HCT116 (cell line): Measurements from ENCODE around the gene SLC25A20. TPM values are rescaled to one million over a fixed set of nuclear protein-coding genes. Genes with fewer than 3 reads are reported as not detected.
A peak's percentile ranks its signal among the peaks of the same experiment; 100 is the strongest.

ENCODE experiments used
- ATAC-seq: fragments of 200-7000 bp; cut with Tn5 transposase; 2 replicates; pipeline ENCODE4 v1.9.1; 2020; ENCODE audit warnings: mild to moderate bottlenecking, moderate library complexity
- BruUV-seq: library from RNA; stranded (reverse); fragments of 400-500 nt; replicated peaks from 2 replicates; lab custom pipeline; 2021; lab: Mats Ljungman, UMichigan
- CTCF ChIA-PET: fragments of 300-600 bp; sonication (Branson Sonifier 250); formaldehyde crosslinking; loops from one replicate; lab custom pipeline; 2021; ENCODE audit warnings: antibody characterized with exemption; lab: Charles Lee
- POLR2A ChIA-PET: fragments of 300-600, 350-600 bp; sonication (Branson Sonifier 250); formaldehyde crosslinking; loops from one replicate; lab custom pipeline; 2021; ENCODE audit warnings: antibody characterized with exemption; lab: Charles Lee
- RAD21 ChIA-PET, 2 experiments: fragments of 300-600 bp; sonication (Branson Sonifier 250); formaldehyde crosslinking; loops; one replicate each; lab custom pipeline; 2023; ENCODE audit warnings: low total read pairs in 2 of 2; ENCODE audit not compliant: uncharacterized antibody in 2 of 2, unreplicated experiment in 2 of 2, low non-redundant PET in 1 of 2; lab: Charles Lee
- DNase-seq: peaks from one replicate; pipeline ENCODE4 v3.0.0-alpha.2; 2010; ENCODE audit warnings: low read depth, low spot score
- H2AFZ ChIP-seq: fragments of 200-600 bp; shearing (Covaris generic), sonication (generic); 2 replicates; pipeline ENCODE4 v1.6.1; 2017; ENCODE audit warnings: low read depth, mixed run types, mixed read lengths, antibody characterized with exemption, low read length; ENCODE audit not compliant: poor library complexity, severe bottlenecking
- H3K27ac ChIP-seq: 2 replicates; pipeline ENCODE4 v1.5.1; 2012; ENCODE audit warnings: low read depth, low read length
- H3K27me3 ChIP-seq: fragments of 200-600 bp; sonication (generic); 2 replicates; pipeline ENCODE4 v1.6.1; 2016; ENCODE audit warnings: mixed run types, low read length, mixed read lengths; ENCODE audit not compliant: insufficient read depth
- H3K36me3 ChIP-seq, 2 experiments: fragments of 200-500 bp in 1 of 2; fragments of 200-600 bp in 1 of 2; sonication (Bioruptor generic) in 1 of 2; sonication (generic) in 1 of 2; 2 replicates each; pipeline versions ENCODE4 v1.5.1 to v1.6.1; 2014 to 2016; ENCODE audit warnings: low read length in 2 of 2, inconsistent platforms in 1 of 2, mixed read lengths in 1 of 2, mixed run types in 1 of 2; ENCODE audit not compliant: insufficient read depth in 2 of 2, control insufficient read depth in 1 of 2
- H3K4me1 ChIP-seq, 2 experiments: fragments of 200-600 bp in 1 of 2; sonication (generic) in 1 of 2; 2 replicates each; pipeline versions ENCODE4 v1.5.1 to v1.6.1; 2012 to 2017; ENCODE audit warnings: low read length in 2 of 2, inconsistent platforms in 1 of 2, mild to moderate bottlenecking in 1 of 2, mixed read lengths in 1 of 2, mixed run types in 1 of 2, moderate library complexity in 1 of 2; ENCODE audit not compliant: insufficient read depth in 2 of 2, control insufficient read depth in 1 of 2
- H3K4me2 ChIP-seq: fragments of 200-600 bp; sonication (generic); 2 replicates; pipeline ENCODE4 v1.6.1; 2017; ENCODE audit warnings: mixed run types, low read length, mixed read lengths
- H3K4me3 ChIP-seq, 2 experiments: fragments of 200-600 bp in 1 of 2; sonication (generic) in 1 of 2; replicated peaks in 1 of 2; 2 replicates each; pipeline ENCODE4 v1.5.1; 2011 to 2016; ENCODE audit warnings: low read length in 2 of 2, control low read depth in 1 of 2, low read depth in 1 of 2, mild to moderate bottlenecking in 1 of 2, mixed read lengths in 1 of 2, mixed run types in 1 of 2
- H3K79me2 ChIP-seq: fragments of 200-600 bp; sonication (generic); 2 replicates; pipeline ENCODE4 v1.6.1; 2017; ENCODE audit warnings: mild to moderate bottlenecking, mixed run types, low read length, moderate library complexity, mixed read lengths; ENCODE audit not compliant: insufficient read depth
- H3K9ac ChIP-seq: fragments of 200-600 bp; sonication (generic); 2 replicates; pipeline ENCODE4 v1.6.1; 2016; ENCODE audit warnings: low read length, mixed read lengths
- H3K9me2 ChIP-seq: fragments of 200-600 bp; sonication (generic), shearing (Covaris generic); 2 replicates; pipeline ENCODE4 v1.6.1; 2017; ENCODE audit warnings: mixed run types, mild to moderate bottlenecking, moderate library complexity; ENCODE audit not compliant: insufficient read depth
- H3K9me3 ChIP-seq, 2 experiments: fragments of 200-500 bp in 1 of 2; fragments of 200-600 bp in 1 of 2; sonication (Bioruptor generic) in 1 of 2; sonication (generic) in 1 of 2; 2 replicates each; pipeline ENCODE4 v1.6.1; 2014 to 2017; ENCODE audit warnings: low read length in 2 of 2, mixed read lengths in 2 of 2, inconsistent platforms in 1 of 2, low read depth in 1 of 2, mild to moderate bottlenecking in 1 of 2, mixed run types in 1 of 2, moderate library complexity in 1 of 2; ENCODE audit not compliant: control insufficient read depth in 1 of 2, insufficient read depth in 1 of 2
- H4K20me1 ChIP-seq: fragments of 200-600 bp; sonication (generic), shearing (Covaris generic); 2 replicates; pipeline ENCODE4 v1.6.1; 2017; ENCODE audit warnings: mixed run types, mild to moderate bottlenecking, moderate library complexity; ENCODE audit not compliant: insufficient read depth
- CEBPB ChIP-seq: IDR thresholded peaks from 2 replicates; pipeline ENCODE4 v1.6.1; 2012; ENCODE audit warnings: low read depth
- EGR1 ChIP-seq: IDR thresholded peaks from 2 replicates; pipeline ENCODE4 v1.6.1; 2012; ENCODE audit warnings: low read depth
- EZH2 ChIP-seq: fragments of 200-600 bp; sonication (generic); IDR thresholded peaks from 2 replicates; pipeline ENCODE4 v1.6.1; 2017; ENCODE audit warnings: antibody characterized with exemption, mixed run types
- EZH2phosphoT487 ChIP-seq: fragments of 200-600 bp; IDR thresholded peaks from 2 replicates; pipeline ENCODE4 v1.6.1; 2018; ENCODE audit warnings: antibody characterized with exemption, borderline replicate concordance
- RAD21 ChIP-seq: IDR thresholded peaks from 2 replicates; pipeline ENCODE4 v1.6.1; 2012; ENCODE audit warnings: low read depth, mild to moderate bottlenecking
- REST ChIP-seq: IDR thresholded peaks from 2 replicates; pipeline ENCODE4 v1.6.1; 2012; ENCODE audit warnings: low read depth
- SIN3A ChIP-seq: IDR thresholded peaks from 2 replicates; pipeline ENCODE4 v1.6.1; 2012; ENCODE audit warnings: low read depth
- SP1 ChIP-seq: IDR thresholded peaks from 2 replicates; pipeline ENCODE4 v1.6.1; 2012; ENCODE audit warnings: low read depth
- ZBTB33 ChIP-seq: IDR thresholded peaks from 2 replicates; pipeline ENCODE4 v1.6.1; 2011; ENCODE audit warnings: mild to moderate bottlenecking, low read length, moderate library complexity; ENCODE audit not compliant: insufficient replicate concordance; ENCODE audit errors: extremely low read depth
- intact Hi-C: fragments of 100-400 bp; cut with micrococcal nuclease; formaldehyde crosslinking; loops from 2 replicates; pipeline ENCODE4 v1.10.0; 2022
- total RNA-seq: library from RNA; stranded (reverse); gene quantifications from one replicate; pipeline ENCODE4 v1.2.1, GENCODE V29; 2021; ENCODE audit not compliant: unreplicated experiment
- TF ChIP-seq, protein P1 (sequence below): IDR thresholded peaks from 2 replicates; pipeline ENCODE4 v1.6.1; 2012

SLC25A20 gene
- total RNA-seq, 1 experiment from 2014 or later, result 8.7 TPM

GRCh38 chr3:48845170-48845569 lies 53.5 kb downstream of the SLC25A20 start:
- Histone ChIP-seq H3K79me2 (peaks cover 32% of the 10 kb centered on the region), H3K27ac (no peak overlapping the region), H3K36me3 (no peaks in the 10 kb centered on the region), H3K9ac (no peak overlapping the region), H3K4me1 (peaks cover 7 to 21% of the 10 kb centered on the region in 2 experiments; a peak in 3 of 4 replicates), H2AFZ (no peak overlapping the region), H3K9me3 (no peaks in the 10 kb centered on the region), H3K9me2 (no peaks in the 10 kb centered on the region), H3K4me2 (no peak overlapping the region), H4K20me1 (no peaks in the 10 kb centered on the region), H3K4me3 (no peak overlapping the region), H3K27me3 (no peaks in the 10 kb centered on the region)
- CTCF ChIA-PET, result no interaction called here
- DNase-seq (no peak), ATAC-seq (no peak)
- RAD21 ChIA-PET, result no interaction called here
- POLR2A ChIA-PET, result no interaction called here
- intact Hi-C loops, result no loop called here
- TF ChIP-seq EGR1 (no peak), EZH2 (no peak), SP1 (no peak), SIN3A (no peak), ZBTB33 (no peak), EZH2phosphoT487 (no peak), RAD21 (no peak), REST (no peak), CEBPB (no peak)
- TF ChIP-seq, protein P1, sequence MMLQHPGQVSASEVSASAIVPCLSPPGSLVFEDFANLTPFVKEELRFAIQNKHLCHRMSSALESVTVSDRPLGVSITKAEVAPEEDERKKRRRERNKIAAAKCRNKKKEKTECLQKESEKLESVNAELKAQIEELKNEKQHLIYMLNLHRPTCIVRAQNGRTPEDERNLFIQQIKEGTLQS, result no peak
- TSS peak; percentile 16 for BruUV-seq
